ENCODE measurements around the gene MSANTD2.

MSANTD2 gene

DNA sequence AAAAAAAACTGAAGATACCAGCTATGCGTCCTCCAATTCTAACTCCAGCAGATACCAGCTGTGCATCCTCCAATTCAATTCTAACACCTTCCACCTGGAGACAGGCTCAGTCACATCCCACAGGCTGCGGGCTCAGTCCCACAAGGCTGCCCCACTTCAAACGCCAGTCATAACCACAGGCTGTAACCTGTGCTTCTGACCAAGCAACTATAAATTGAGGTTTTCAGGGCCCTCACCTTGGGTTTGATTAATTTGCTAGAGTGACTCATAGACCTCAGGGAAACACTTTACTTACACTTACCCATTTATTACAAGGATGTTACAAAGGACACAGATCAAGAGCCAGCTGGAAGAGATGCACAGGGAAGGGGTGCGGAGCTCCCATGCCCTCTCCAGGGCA, 32.4 kb upstream of the MSANTD2 start:
- H3K4me3 Mint-ChIP-seq = no peak overlapping the region
- H3K9me3 Mint-ChIP-seq = no peaks in the 10 kb centered on the region
- peaks cover 12% of the 10 kb centered on the region for H3K4me1 Mint-ChIP-seq (ENCODE audit: low read depth)
- no peak overlapping the region for H3K27ac Mint-ChIP-seq
- H3K36me3 Mint-ChIP-seq (ENCODE audit: low read depth) = no peaks in the 10 kb centered on the region
- peaks cover 45% of the 10 kb centered on the region for H3K27me3 Mint-ChIP-seq (ENCODE audit: low read depth)

DNA sequence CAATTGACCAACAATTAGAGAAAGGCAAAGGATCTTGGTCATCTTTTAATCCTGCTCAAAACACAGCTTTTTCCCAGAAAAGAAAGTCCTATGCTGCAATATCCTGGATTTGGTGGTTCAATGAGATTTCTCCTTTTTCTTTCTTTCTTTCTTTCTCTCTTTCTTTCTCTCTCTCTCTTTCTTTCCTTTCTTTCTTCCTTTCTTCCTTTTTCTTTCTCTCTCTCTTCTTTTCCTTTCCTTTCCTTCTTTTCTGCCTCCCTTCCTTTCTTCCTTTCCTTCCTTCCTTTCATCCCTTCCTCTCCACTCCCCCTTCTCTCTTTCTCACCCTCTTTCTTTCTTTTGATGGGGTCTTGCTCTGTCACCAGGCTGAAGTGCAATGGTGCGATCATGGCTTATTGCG, 31.7 kb upstream of the MSANTD2 start:
- peaks cover 7% of the 10 kb centered on the region for H3K4me1 Mint-ChIP-seq (ENCODE audit: low read depth)
- H3K36me3 Mint-ChIP-seq (ENCODE audit: low read depth) = no peaks in the 10 kb centered on the region
- H3K27me3 Mint-ChIP-seq (ENCODE audit: low read depth) = peaks cover 43% of the 10 kb centered on the region
- H3K27ac Mint-ChIP-seq = no peak overlapping the region
- H3K4me3 Mint-ChIP-seq = no peak overlapping the region
- no peaks in the 10 kb centered on the region for H3K9me3 Mint-ChIP-seq

DNA sequence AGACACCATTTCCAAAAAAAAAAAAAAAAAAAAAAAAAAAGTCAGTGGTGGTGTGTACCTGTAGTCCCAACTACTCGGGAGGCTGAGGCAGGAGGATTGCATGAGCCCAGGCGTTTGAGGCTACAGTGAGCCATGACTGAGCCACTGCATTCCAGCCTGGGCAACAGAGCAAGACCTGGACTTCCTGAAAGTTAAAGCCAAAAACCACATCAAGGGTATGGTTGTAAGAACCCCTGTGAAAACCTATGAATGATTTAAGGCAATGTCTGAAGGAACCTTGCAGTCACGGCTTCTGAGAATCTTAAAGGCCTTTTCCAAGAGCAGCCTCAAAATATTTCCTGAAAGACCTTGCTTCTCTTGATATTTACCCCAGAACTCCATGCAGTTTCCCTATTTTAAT, 30.5 kb upstream of the MSANTD2 start:
- no peaks in the 10 kb centered on the region for H3K36me3 Mint-ChIP-seq (ENCODE audit: low read depth)
- no peaks in the 10 kb centered on the region for H3K4me1 Mint-ChIP-seq (ENCODE audit: low read depth)
- no peaks in the 10 kb centered on the region for H3K9me3 Mint-ChIP-seq
- no peak overlapping the region for H3K27ac Mint-ChIP-seq
- peaks cover 38% of the 10 kb centered on the region for H3K27me3 Mint-ChIP-seq (ENCODE audit: low read depth)
- H3K4me3 Mint-ChIP-seq = no peak overlapping the region

DNA sequence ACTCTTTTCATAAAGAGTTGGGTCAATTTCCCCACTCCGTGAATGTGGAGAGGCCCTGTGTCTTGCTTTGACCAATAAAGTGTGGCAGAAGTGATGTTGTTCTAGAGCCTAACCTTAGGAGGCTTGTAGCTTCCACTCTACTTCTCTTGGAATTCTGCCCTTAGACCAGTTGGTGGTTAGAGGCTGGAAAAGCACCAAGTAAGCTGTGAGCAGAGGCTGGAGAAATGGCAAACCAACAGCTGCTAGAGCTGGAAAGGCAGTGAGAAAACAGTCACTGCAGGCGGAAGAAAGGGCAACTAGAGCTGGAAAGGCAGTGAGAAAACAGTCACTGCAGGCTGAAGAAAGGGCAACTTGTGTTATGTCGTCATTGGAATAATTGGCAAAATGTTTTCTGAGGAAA, 29.8 kb upstream of the MSANTD2 start:
- Mint-ChIP-seq H3K9me3 (no peaks in the 10 kb centered on the region), H3K27me3 (ENCODE audit: low read depth) (peaks cover 32% of the 10 kb centered on the region), H3K27ac (no peak overlapping the region), H3K4me3 (no peak overlapping the region), H3K4me1 (ENCODE audit: low read depth) (no peaks in the 10 kb centered on the region), H3K36me3 (ENCODE audit: low read depth) (no peaks in the 10 kb centered on the region)

DNA sequence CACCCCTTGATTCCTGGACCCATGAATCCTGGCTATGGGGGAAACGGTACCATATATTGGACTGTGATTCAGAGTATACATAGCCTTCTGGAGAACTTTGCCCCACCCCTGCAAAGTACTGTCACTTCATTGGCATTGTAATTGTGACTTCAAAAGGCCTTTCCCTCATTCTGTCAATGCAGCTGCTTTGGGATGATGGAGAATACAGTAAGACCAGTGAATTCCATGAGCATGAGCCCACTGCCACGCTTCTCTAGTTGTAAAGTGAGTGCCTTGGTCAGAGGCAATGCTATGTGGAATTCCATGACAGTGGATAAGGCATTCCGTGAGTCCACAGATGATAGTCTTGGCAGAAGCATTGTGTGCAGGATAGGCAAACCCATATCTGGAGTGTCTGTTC, 25.7 kb upstream of the MSANTD2 start:
- Mint-ChIP-seq H3K4me3 (no peak overlapping the region), H3K36me3 (ENCODE audit: low read depth) (no peaks in the 10 kb centered on the region), H3K27me3 (ENCODE audit: low read depth) (peaks cover 24% of the 10 kb centered on the region), H3K4me1 (ENCODE audit: low read depth) (no peaks in the 10 kb centered on the region), H3K9me3 (no peaks in the 10 kb centered on the region), H3K27ac (no peak overlapping the region)

DNA sequence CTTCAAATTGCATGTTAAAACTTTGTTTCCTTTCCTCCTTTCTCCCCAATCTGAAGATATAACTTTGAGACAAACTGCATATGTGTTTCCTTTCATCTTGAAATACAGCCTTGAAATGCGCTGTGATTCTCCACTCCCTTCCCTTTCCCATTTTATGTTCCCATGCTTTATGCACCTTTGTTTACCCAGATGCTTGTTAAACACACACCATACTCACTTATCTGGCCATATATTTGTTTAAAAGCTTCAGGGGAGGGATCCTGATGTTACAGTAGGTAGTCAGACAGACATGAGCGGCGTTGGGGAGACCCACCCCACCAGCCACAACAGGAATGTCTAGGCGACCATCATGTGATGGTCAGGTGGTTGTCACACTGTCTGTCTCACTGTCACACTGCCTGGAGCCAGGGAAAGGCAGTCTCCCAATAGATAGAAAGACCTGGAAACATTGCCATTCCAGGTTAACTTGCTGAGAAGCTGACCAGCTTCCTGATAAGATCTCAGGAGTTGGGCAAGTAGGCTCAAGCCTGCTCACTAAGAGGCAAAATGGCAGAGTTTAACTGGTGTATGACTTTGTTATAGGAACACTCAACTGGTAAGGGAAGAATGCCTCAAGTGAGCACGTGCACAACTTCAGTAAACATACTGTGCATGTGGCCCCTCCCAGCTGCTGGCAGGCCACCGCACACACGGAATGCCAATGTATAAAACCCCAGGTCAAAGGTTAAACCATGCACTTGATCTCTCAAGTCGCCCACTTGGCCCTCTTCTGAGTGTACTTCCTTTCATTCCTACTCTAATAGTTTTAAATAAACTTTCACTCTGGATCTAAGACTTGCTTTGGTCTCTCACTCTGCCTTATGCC, 23.5 kb upstream of the MSANTD2 start:
- Mint-ChIP-seq H3K36me3 (ENCODE audit: low read depth) (no peaks in the 10 kb centered on the region), H3K9me3 (no peaks in the 10 kb centered on the region), H3K27me3 (ENCODE audit: low read depth) (peaks cover 17% of the 10 kb centered on the region), H3K27ac (no peak overlapping the region), H3K4me3 (no peak overlapping the region), H3K4me1 (ENCODE audit: low read depth) (no peaks in the 10 kb centered on the region)

DNA sequence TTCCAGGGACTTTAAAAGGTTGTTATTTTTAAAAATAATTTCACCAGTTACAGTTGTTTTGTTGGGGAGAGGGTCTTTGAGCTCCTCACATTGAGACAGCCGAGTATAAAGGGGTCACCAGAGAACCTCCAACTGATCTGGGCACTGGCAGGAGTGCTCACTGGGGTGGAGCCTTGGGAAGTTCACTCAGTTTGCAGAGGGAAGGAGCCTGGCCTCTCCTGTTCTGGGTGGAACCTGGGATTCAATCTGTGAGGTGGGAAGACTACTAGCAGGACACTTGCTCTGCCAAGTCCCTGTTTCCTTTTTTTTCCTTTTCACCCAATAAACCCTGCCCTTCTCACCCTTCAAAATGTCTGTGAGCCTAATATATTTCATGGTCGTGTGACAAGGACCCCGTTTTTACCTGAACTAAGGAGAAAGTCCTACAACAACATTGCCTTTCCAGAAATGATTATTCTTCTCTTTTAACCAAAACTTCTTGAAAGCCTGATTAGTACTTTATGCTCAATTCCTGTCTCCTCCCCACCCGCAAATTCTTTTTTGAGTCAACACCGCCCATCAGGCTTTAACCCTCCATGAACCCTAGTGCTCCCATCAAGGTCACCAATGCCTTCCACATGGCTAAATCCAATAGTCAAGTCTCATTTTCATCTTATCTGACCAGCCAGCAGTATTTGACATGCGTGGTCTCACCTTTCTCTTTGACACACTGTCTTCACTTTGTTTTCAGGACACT, 22.0 kb upstream of the MSANTD2 start:
- Mint-ChIP-seq H3K9me3 (no peaks in the 10 kb centered on the region), H3K27me3 (ENCODE audit: low read depth) (peaks cover 25% of the 10 kb centered on the region)

DNA sequence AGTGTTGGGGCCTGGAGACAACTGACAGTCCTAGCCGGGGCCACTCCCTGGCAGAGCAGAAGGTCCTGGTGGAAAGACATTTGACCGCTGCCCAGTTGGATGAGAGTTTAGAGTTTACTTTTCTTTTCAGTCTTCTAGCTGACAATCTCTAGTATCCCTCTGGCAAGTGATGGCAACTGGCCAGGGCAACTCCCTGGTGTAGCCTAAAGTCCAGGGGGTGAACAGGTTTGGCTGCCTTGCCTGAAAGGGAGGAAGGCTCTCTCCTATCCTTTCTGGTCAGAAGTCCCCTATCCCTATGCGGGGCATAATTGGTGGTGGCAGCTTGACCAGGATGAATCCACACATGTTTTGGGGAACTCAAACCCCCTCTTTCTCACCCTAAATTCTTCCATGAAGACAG, 16.8 kb upstream of the MSANTD2 start:
- H3K4me3 Mint-ChIP-seq = no peak overlapping the region
- no peak overlapping the region for H3K27ac Mint-ChIP-seq
- no peaks in the 10 kb centered on the region for H3K9me3 Mint-ChIP-seq
- H3K36me3 Mint-ChIP-seq (ENCODE audit: low read depth) = no peaks in the 10 kb centered on the region
- no peaks in the 10 kb centered on the region for H3K4me1 Mint-ChIP-seq (ENCODE audit: low read depth)
- H3K27me3 Mint-ChIP-seq (ENCODE audit: low read depth) = peaks cover 32% of the 10 kb centered on the region

More for the DNA sequence above, 22.0 kb upstream of the MSANTD2 start:
- Mint-ChIP-seq H3K4me1 (ENCODE audit: low read depth) (no peaks in the 10 kb centered on the region), H3K4me3 (no peak overlapping the region), H3K36me3 (ENCODE audit: low read depth) (no peaks in the 10 kb centered on the region), H3K27ac (no peak overlapping the region)

DNA sequence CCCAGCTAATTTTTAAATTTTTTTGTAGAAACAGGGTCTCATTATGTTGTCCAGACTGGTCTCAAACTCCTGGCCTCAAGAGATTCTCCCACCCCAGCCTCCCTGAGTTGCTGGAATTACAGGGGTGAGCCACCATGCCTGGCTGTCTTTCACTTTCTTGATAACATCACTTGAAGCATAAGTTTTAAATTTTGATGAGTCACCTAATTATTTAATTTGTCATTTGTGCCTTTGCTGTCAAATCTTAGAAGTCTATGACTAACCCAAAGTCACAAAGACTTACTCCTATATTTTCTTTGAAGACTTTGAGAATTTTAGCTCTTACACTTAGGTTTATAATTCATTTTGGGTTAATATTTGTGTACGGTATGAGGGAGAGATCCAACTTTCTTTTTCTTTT, 14.5 kb upstream of the MSANTD2 start:
- Mint-ChIP-seq H3K4me1 (ENCODE audit: low read depth) (no peaks in the 10 kb centered on the region), H3K36me3 (ENCODE audit: low read depth) (no peaks in the 10 kb centered on the region), H3K27me3 (ENCODE audit: low read depth) (peaks cover 37% of the 10 kb centered on the region), H3K9me3 (no peaks in the 10 kb centered on the region), H3K4me3 (no peak overlapping the region), H3K27ac (no peak overlapping the region)

DNA sequence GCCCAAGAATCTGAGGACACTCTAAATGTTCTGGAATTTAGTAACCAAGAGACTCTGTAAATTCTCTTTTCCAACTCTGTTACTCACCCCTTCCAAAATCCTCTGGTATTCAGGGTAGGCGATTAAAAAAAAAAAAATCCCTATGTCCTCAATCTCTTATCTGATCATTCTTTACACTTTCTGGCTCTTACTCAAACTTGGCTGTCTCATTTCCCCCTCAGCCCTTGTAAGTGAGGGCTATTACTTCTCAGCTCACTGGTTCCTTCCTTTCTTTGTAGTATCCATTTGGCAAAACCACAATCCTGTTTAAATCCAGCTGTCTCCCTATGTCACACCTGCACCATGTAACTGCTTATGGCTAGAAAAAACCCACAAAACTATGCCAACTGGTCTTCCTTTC, 12.7 kb upstream of the MSANTD2 start:
- Mint-ChIP-seq H3K27me3 (ENCODE audit: low read depth) (peaks cover 35% of the 10 kb centered on the region), H3K4me3 (no peak overlapping the region), H3K4me1 (ENCODE audit: low read depth) (no peaks in the 10 kb centered on the region), H3K36me3 (ENCODE audit: low read depth) (no peaks in the 10 kb centered on the region), H3K27ac (no peak overlapping the region), H3K9me3 (no peaks in the 10 kb centered on the region)

DNA sequence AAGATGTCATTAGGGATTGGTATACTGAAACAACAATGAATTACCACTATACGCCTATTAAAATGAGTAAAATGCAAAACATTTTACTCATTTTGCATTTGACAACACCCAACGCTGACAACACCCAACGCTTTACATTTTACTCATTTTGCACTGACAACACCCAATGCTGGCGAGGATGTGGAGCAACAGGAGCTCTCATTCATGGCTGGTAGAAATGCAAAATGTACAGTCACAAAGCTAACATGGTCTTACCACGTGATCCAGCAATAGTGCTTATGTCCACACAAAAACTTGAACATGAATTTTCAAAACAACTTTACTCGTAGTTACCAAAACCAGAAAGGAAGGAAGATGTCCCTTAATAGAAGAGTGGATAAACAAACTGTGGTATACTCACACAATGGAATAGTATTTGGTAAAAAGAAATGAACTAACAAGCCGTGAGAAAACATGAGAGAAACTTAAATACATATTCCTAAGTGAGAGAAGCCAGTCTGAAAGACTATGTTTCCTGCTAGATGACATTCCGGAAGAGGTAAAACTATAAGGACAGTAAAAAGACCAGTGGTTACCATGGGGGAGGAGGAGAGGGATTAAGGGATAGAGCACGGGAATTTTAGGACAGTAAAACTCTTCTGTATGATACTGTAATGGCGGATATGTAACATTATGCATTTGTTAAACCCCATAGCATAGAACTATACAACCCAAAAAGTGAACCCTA, 11.4 kb upstream of the MSANTD2 start:
- Mint-ChIP-seq H3K36me3 (ENCODE audit: low read depth) (no peaks in the 10 kb centered on the region), H3K4me3 (no peak overlapping the region), H3K9me3 (no peaks in the 10 kb centered on the region), H3K4me1 (ENCODE audit: low read depth) (no peaks in the 10 kb centered on the region), H3K27ac (no peak overlapping the region), H3K27me3 (ENCODE audit: low read depth) (peaks cover 31% of the 10 kb centered on the region)

DNA sequence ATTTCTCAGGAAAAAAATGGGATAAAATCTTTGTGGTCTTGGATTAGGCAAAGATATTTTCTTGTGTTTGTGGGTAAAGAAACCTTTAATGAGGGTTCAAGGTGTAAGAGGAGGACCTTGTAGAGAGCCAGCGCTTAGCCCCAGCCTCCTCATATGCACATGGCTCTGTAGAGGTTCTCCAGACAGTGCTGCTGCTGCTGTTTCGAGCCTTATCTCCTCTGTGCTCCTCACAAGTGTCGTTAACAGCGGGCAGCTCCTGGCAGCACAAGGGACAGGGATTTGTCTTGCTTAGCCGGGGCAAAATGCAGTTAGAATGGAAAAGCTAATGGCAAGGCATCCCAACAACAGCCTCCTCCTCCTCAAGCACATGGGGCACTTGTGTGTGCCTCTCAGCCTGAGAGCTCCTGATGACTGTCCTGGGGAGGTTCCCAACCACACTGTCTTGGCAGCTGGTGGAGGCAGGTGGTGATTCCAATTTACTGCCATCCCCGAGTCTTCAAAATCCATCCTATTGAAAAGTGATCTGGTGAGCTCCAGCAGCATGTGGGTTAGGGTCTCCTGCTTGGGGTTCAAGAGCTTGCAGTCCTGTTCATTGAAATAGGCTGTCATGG, 7.6 kb upstream of the MSANTD2 start:
- no peak overlapping the region for H3K4me3 Mint-ChIP-seq
- H3K4me1 Mint-ChIP-seq (ENCODE audit: low read depth) = no peaks in the 10 kb centered on the region
- H3K27ac Mint-ChIP-seq = no peak overlapping the region
- H3K27me3 Mint-ChIP-seq (ENCODE audit: low read depth) = peaks cover 28% of the 10 kb centered on the region
- no peaks in the 10 kb centered on the region for H3K9me3 Mint-ChIP-seq
- H3K36me3 Mint-ChIP-seq (ENCODE audit: low read depth) = no peaks in the 10 kb centered on the region

DNA sequence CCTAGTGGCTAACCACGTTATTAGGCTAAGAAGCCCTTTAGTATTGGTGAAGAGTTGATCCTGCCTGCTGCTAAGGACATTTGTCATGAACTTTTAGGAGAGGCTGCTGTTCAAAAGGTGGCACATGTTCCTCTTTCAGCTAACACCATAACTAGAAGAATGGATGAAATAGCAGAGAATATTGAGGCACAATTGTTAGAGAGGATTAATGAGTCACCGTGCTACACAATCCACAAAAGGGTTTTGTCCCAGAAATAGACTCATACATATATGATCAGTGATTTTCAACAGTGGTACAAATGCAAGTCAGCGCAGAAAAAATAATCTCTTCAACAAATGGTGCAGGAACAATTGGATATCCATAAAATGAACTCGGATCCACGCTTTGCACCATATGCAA, 7.0 kb upstream of the MSANTD2 start:
- Mint-ChIP-seq H3K4me1 (ENCODE audit: low read depth) (no peaks in the 10 kb centered on the region), H3K27me3 (ENCODE audit: low read depth) (peaks cover 28% of the 10 kb centered on the region), H3K9me3 (no peaks in the 10 kb centered on the region), H3K4me3 (no peak overlapping the region), H3K36me3 (ENCODE audit: low read depth) (no peaks in the 10 kb centered on the region), H3K27ac (no peak overlapping the region)

DNA sequence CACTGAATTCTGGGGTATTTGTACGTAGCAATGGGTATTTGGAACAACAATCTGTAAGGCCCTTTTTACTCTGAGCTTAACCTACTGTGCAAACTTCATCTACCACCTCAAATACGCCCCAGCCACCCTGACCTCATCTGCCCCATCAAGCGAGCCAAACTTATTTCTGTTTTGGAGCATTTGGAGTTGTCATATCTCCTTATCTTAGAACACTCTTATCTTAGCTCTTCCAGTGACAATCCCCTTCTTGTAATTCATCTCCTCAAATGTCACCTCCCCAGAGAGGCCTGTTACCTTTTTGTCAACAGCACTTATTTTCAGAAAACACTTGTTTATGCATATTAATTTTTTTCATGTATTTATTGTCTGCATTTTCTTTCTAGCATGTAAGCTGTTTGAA, 4.7 kb upstream of the MSANTD2 start:
- H3K9me3 Mint-ChIP-seq = no peaks in the 10 kb centered on the region
- H3K36me3 Mint-ChIP-seq (ENCODE audit: low read depth) = no peaks in the 10 kb centered on the region
- H3K4me1 Mint-ChIP-seq (ENCODE audit: low read depth) = peaks cover 10% of the 10 kb centered on the region
- no peak overlapping the region for H3K4me3 Mint-ChIP-seq
- peaks cover 26% of the 10 kb centered on the region for H3K27me3 Mint-ChIP-seq (ENCODE audit: low read depth)
- H3K27ac Mint-ChIP-seq = no peak overlapping the region
